Measurements from ENCODE around the gene BMP7.

The BMP7 gene

GRCh38 chr20:57255183-57255582 lies 11.3 kb downstream of the BMP7 start:
- Histone ChIP-seq H3K9ac (ENCODE audit: low read length) (no peak overlapping the region), H2BK5ac (ENCODE audit: low read depth, low read length, poor library complexity) (no peak overlapping the region), H3K4me2 (ENCODE audit: low read length) (no peak overlapping the region), H3K27me3 (ENCODE audit: insufficient read depth, low read length) (no peaks in the 10 kb centered on the region), H4K91ac (ENCODE audit: low read depth, low read length) (no peak overlapping the region), H4K12ac (ENCODE audit: low read depth, low read length) (no peak overlapping the region), H3K9me3 (ENCODE audit: insufficient read depth, low read depth, low read length) (no peaks in the 10 kb centered on the region), H3K36me3 (ENCODE audit: control insufficient read depth in 1 of 2, insufficient read depth in 2 of 2, low read length in 2 of 2) (no peaks in the 10 kb centered on the region), H3K4ac (ENCODE audit: low read depth, low read length) (no peak overlapping the region), H2BK12ac (ENCODE audit: low read length) (no peak overlapping the region), H4K8ac (ENCODE audit: low read depth, low read length) (no peak overlapping the region), H3K14ac (ENCODE audit: low read length) (no peak overlapping the region), H2AFZ (ENCODE audit: insufficient read depth, low read length, poor library complexity) (no peak overlapping the region), H3K27ac (ENCODE audit: low read depth, low read length) (no peak overlapping the region), H3K23ac (ENCODE audit: low read length) (no peak overlapping the region), H3K18ac (ENCODE audit: low read length) (no peak overlapping the region), H2AK5ac (ENCODE audit: low read length) (no peak overlapping the region), H3K4me1 (ENCODE audit: control insufficient read depth in 1 of 2, insufficient read depth in 2 of 2, low read length in 2 of 2) (peaks cover 17 to 21% of the 10 kb centered on the region in 2 experiments), H3K4me3 (ENCODE audit: low read depth, low read length) (no peak overlapping the region), H3K79me1 (ENCODE audit: low read length) (no peaks in the 10 kb centered on the region), H3K79me2 (ENCODE audit: control insufficient read depth, insufficient read depth, low read length, poor library complexity) (no peaks in the 10 kb centered on the region), H2BK120ac (ENCODE audit: insufficient read depth, low read length, poor library complexity) (no peak overlapping the region)
- WGBS (ENCODE audit: extremely low coverage, insufficient coverage, insufficient read length), result no CpG with 5 or more reads among the region's 1 CpG
- DNase-seq, result no peak

- Histone ChIP-seq H2BK12ac (ENCODE audit: low read length) (peak overlapping the region; percentile 63), H4K12ac (ENCODE audit: low read depth, low read length) (no peak overlapping the region), H3K4me1 (ENCODE audit: control insufficient read depth in 1 of 2, insufficient read depth in 2 of 2, low read length in 2 of 2) (peaks cover 17 to 21% of the 10 kb centered on the region in 2 experiments), H3K18ac (ENCODE audit: low read length) (no peak overlapping the region), H2BK5ac (ENCODE audit: low read depth, low read length, poor library complexity) (no peak overlapping the region), H2AK5ac (ENCODE audit: low read length) (no peak overlapping the region), H2BK120ac (ENCODE audit: insufficient read depth, low read length, poor library complexity) (no peak overlapping the region), H3K36me3 (ENCODE audit: control insufficient read depth in 1 of 2, insufficient read depth in 2 of 2, low read length in 2 of 2) (peaks cover 0 to 1% of the 10 kb centered on the region in 2 experiments), H3K4me2 (ENCODE audit: low read length) (no peak overlapping the region), H3K79me2 (ENCODE audit: control insufficient read depth, insufficient read depth, low read length, poor library complexity) (peaks cover 2% of the 10 kb centered on the region), H3K9ac (ENCODE audit: low read length) (no peak overlapping the region), H3K4ac (ENCODE audit: low read depth, low read length) (no peak overlapping the region), H3K79me1 (ENCODE audit: low read length) (no peaks in the 10 kb centered on the region), H3K27ac (ENCODE audit: low read depth, low read length) (peak overlapping the region; percentile 30), H4K91ac (ENCODE audit: low read depth, low read length) (peak overlapping the region; percentile 56), H3K27me3 (ENCODE audit: insufficient read depth, low read length) (no peaks in the 10 kb centered on the region), H3K23ac (ENCODE audit: low read length) (no peak overlapping the region), H3K4me3 (ENCODE audit: low read depth, low read length) (no peak overlapping the region), H3K9me3 (ENCODE audit: insufficient read depth, low read depth, low read length) (peaks cover 2% of the 10 kb centered on the region), H2AFZ (ENCODE audit: insufficient read depth, low read length, poor library complexity) (no peak overlapping the region), H4K8ac (ENCODE audit: low read depth, low read length) (no peak overlapping the region), H3K14ac (ENCODE audit: low read length) (peak overlapping the region; percentile 12)
- DNase-seq, result no peak
- no CpG with 5 or more reads among the region's 8 CpGs for WGBS (ENCODE audit: extremely low coverage, insufficient coverage, insufficient read length)
Observed at GRCh38 chr20:57252559-57253162, 13.8 kb downstream of the BMP7 start.

- no peak overlapping the region for H3K4ac ChIP-seq (ENCODE audit: low read depth, low read length)
- no peaks in the 10 kb centered on the region for H3K27me3 ChIP-seq (ENCODE audit: insufficient read depth, low read length)
- no peak overlapping the region for H3K4me2 ChIP-seq (ENCODE audit: low read length)
- no peak overlapping the region for H2AFZ ChIP-seq (ENCODE audit: insufficient read depth, low read length, poor library complexity)
- peaks cover 2% of the 10 kb centered on the region for H3K9me3 ChIP-seq (ENCODE audit: insufficient read depth, low read depth, low read length)
- peak overlapping the region; percentile 42 for H3K27ac ChIP-seq (ENCODE audit: low read depth, low read length)
- no peak overlapping the region for H4K12ac ChIP-seq (ENCODE audit: low read depth, low read length)
- peaks cover 22 to 25% of the 10 kb centered on the region in 2 experiments for H3K4me1 ChIP-seq (ENCODE audit: control insufficient read depth in 1 of 2, insufficient read depth in 2 of 2, low read length in 2 of 2)
- H4K8ac ChIP-seq (ENCODE audit: low read depth, low read length), result no peak overlapping the region
- H3K79me2 ChIP-seq (ENCODE audit: control insufficient read depth, insufficient read depth, low read length, poor library complexity), result peaks cover 2% of the 10 kb centered on the region
- no peak overlapping the region for H2AK5ac ChIP-seq (ENCODE audit: low read length)
- no peak overlapping the region for H2BK12ac ChIP-seq (ENCODE audit: low read length)
- peaks cover 0 to 1% of the 10 kb centered on the region in 2 experiments for H3K36me3 ChIP-seq (ENCODE audit: control insufficient read depth in 1 of 2, insufficient read depth in 2 of 2, low read length in 2 of 2)
- no peaks in the 10 kb centered on the region for H3K79me1 ChIP-seq (ENCODE audit: low read length)
- WGBS (ENCODE audit: extremely low coverage, insufficient coverage, insufficient read length), result no CpG with 5 or more reads among the region's 9 CpGs
- no peak overlapping the region for H3K18ac ChIP-seq (ENCODE audit: low read length)
- no peak overlapping the region for H3K14ac ChIP-seq (ENCODE audit: low read length)
- H2BK5ac ChIP-seq (ENCODE audit: low read depth, low read length, poor library complexity), result peak overlapping the region; percentile 21
- H3K9ac ChIP-seq (ENCODE audit: low read length), result no peak overlapping the region
- no peak overlapping the region for H3K23ac ChIP-seq (ENCODE audit: low read length)
- no peak overlapping the region for H2BK120ac ChIP-seq (ENCODE audit: insufficient read depth, low read length, poor library complexity)
- H3K4me3 ChIP-seq (ENCODE audit: low read depth, low read length), result no peak overlapping the region
- DNase-seq, result no peak
- H4K91ac ChIP-seq (ENCODE audit: low read depth, low read length), result peak overlapping the region; percentile 56
Observed at GRCh38 chr20:57251949-57252348, 14.5 kb downstream of the BMP7 start.

GRCh38 chr20:57251344-57251743 lies 15.1 kb downstream of the BMP7 start:
- no peak overlapping the region for H4K8ac ChIP-seq (ENCODE audit: low read depth, low read length)
- H3K18ac ChIP-seq (ENCODE audit: low read length), result no peak overlapping the region
- DNase-seq, result no peak
- H3K4ac ChIP-seq (ENCODE audit: low read depth, low read length), result no peak overlapping the region
- H2BK5ac ChIP-seq (ENCODE audit: low read depth, low read length, poor library complexity), result no peak overlapping the region
- peaks cover 0 to 1% of the 10 kb centered on the region in 2 experiments for H3K36me3 ChIP-seq (ENCODE audit: control insufficient read depth in 1 of 2, insufficient read depth in 2 of 2, low read length in 2 of 2)
- no peak overlapping the region for H3K14ac ChIP-seq (ENCODE audit: low read length)
- H4K91ac ChIP-seq (ENCODE audit: low read depth, low read length), result no peak overlapping the region
- no peak overlapping the region for H2BK12ac ChIP-seq (ENCODE audit: low read length)
- H2BK120ac ChIP-seq (ENCODE audit: insufficient read depth, low read length, poor library complexity), result no peak overlapping the region
- H3K4me3 ChIP-seq (ENCODE audit: low read depth, low read length), result no peak overlapping the region
- no peak overlapping the region for H3K23ac ChIP-seq (ENCODE audit: low read length)
- H4K12ac ChIP-seq (ENCODE audit: low read depth, low read length), result no peak overlapping the region
- H2AFZ ChIP-seq (ENCODE audit: insufficient read depth, low read length, poor library complexity), result no peak overlapping the region
- H3K27ac ChIP-seq (ENCODE audit: low read depth, low read length), result no peak overlapping the region
- whole genome bisulfite sequencing (ENCODE audit: extremely low coverage, insufficient coverage, insufficient read length), result no CpG with 5 or more reads among the region's 7 CpGs
- H3K4me2 ChIP-seq (ENCODE audit: low read length), result no peak overlapping the region
- H3K79me2 ChIP-seq (ENCODE audit: control insufficient read depth, insufficient read depth, low read length, poor library complexity), result peaks cover 2% of the 10 kb centered on the region
- H3K9me3 ChIP-seq (ENCODE audit: insufficient read depth, low read depth, low read length), result peaks cover 2% of the 10 kb centered on the region
- H3K4me1 ChIP-seq (ENCODE audit: control insufficient read depth in 1 of 2, insufficient read depth in 2 of 2, low read length in 2 of 2), result peaks cover 23 to 25% of the 10 kb centered on the region in 2 experiments
- H3K79me1 ChIP-seq (ENCODE audit: low read length), result no peaks in the 10 kb centered on the region
- H3K27me3 ChIP-seq (ENCODE audit: insufficient read depth, low read length), result no peaks in the 10 kb centered on the region
- H2AK5ac ChIP-seq (ENCODE audit: low read length), result no peak overlapping the region
- H3K9ac ChIP-seq (ENCODE audit: low read length), result no peak overlapping the region
